HepG2 (cell line): ENCODE measurements around the gene NCAM2. TPM values are rescaled to one million over a fixed set of nuclear protein-coding genes. Genes with fewer than 3 reads are reported as not detected.

Experiments
- ATAC-seq: fragments of 200-7000 bp; cut with Tn5 transposase; 3 replicates; pipeline ENCODE4 v1.9.1; 2020; ENCODE audit warnings: mild to moderate bottlenecking, moderate library complexity
- BruUV-seq: library from RNA; stranded (reverse); fragments of 400-500 nt; replicated peaks from 2 replicates; lab custom pipeline; 2021; lab: Mats Ljungman, UMichigan
- CTCF ChIA-PET: fragments of 300-600 bp; formaldehyde crosslinking; extraction: SDS; loops from one replicate; lab custom pipeline; 2021; ENCODE audit warnings: low total read pairs, inconsistent platforms, low intra/inter-chr PET ratio; lab: Yijun Ruan, JAX
- POLR2A ChIA-PET: fragments of 350-600 bp; sonication (Branson Sonifier 250); formaldehyde crosslinking; loops from one replicate; lab custom pipeline; 2020; ENCODE audit warnings: antibody characterized with exemption, inconsistent platforms; lab: Yijun Ruan, JAX
- DNase-seq: peaks from one replicate; pipeline ENCODE4 v3.0.0-alpha.2; 2015; ENCODE audit warnings: low spot score
- FAIRE-seq: peaks from 3 replicates; lab custom pipeline; 2011; peaks lifted over from hg19 to GRCh38; lab: Jason Lieb, UNC
- H2AFZ ChIP-seq: one replicate; pipeline ENCODE4 v1.6.1; 2011; ENCODE audit warnings: low read length, inconsistent platforms
- H3K27ac ChIP-seq: fragments of 300-600 bp; 3 replicates; pipeline ENCODE4 v1.8.0; 2011; ENCODE audit warnings: mixed run types, mild to moderate bottlenecking, mixed read lengths, low read length, inconsistent platforms; ENCODE audit not compliant: insufficient read depth; ENCODE audit errors: extremely low read length
- H3K27me3 ChIP-seq, 2 experiments: fragments of 200-600 bp in 1 of 2; 2 replicates in 1 of 2; 3 replicates in 1 of 2; pipeline versions ENCODE4 v1.6.0 to v1.8.0; 2011; ENCODE audit warnings: low read length in 2 of 2, mild to moderate bottlenecking in 2 of 2, moderate library complexity in 2 of 2, inconsistent platforms in 1 of 2; ENCODE audit not compliant: insufficient read depth in 2 of 2, control insufficient read depth in 1 of 2
- H3K36me3 ChIP-seq, 2 experiments: fragments of 200-600 bp in 1 of 2; replicated peaks in 1 of 2; 2 replicates in 1 of 2; 3 replicates in 1 of 2; pipeline versions ENCODE4 v1.5.1 to v1.8.0; 2011; ENCODE audit warnings: low read length in 2 of 2, inconsistent platforms in 1 of 2; ENCODE audit not compliant: insufficient read depth in 2 of 2, control insufficient read depth in 1 of 2
- H3K4me1 ChIP-seq: 2 replicates; pipeline ENCODE4 v1.5.1; 2012; ENCODE audit warnings: low read length, inconsistent platforms; ENCODE audit not compliant: insufficient read depth
- H3K4me2 ChIP-seq: 2 replicates; pipeline ENCODE4 v1.6.0; 2011; ENCODE audit warnings: low read depth, low read length, inconsistent platforms
- H3K4me3 ChIP-seq, 3 experiments: fragments of 200-600 bp in 1 of 3; sonication (generic), shearing (Covaris generic) in 1 of 3; replicated peaks in 1 of 3; 2 replicates each; pipeline ENCODE4 v1.5.1; 2011 to 2016; ENCODE audit warnings: low read length in 3 of 3, inconsistent platforms in 2 of 3, low read depth in 2 of 3, mild to moderate bottlenecking in 2 of 3, control low read depth in 1 of 3, mixed read lengths in 1 of 3; ENCODE audit not compliant: insufficient read depth in 1 of 3
- H3K79me2 ChIP-seq: one replicate; pipeline ENCODE4 v1.6.1; 2011; ENCODE audit warnings: low read length, inconsistent platforms; ENCODE audit not compliant: insufficient read depth
- H3K9ac ChIP-seq: 2 replicates; pipeline ENCODE4 v1.6.0; 2011; ENCODE audit warnings: mild to moderate bottlenecking, low read depth, low read length, inconsistent platforms; ENCODE audit not compliant: insufficient read depth
- H3K9me3 ChIP-seq: 2 replicates; pipeline ENCODE4 v1.5.1; 2012; ENCODE audit warnings: mild to moderate bottlenecking, low read length
- H4K20me1 ChIP-seq: 2 replicates; pipeline ENCODE4 v1.6.0; 2011; ENCODE audit warnings: inconsistent platforms, mild to moderate bottlenecking, low read length, moderate library complexity; ENCODE audit not compliant: insufficient read depth
- AHDC1 ChIP-seq: sonication (generic); formaldehyde crosslinking; IDR thresholded peaks from 2 replicates; pipeline ENCODE4 v1.5.1; 2020; ENCODE audit warnings: mild to moderate bottlenecking, missing genetic modification reagents, borderline replicate concordance
- ATAD3A ChIP-seq: sonication (generic); formaldehyde crosslinking; IDR thresholded peaks from 2 replicates; pipeline ENCODE4 v1.4.0; 2020; ENCODE audit warnings: missing genetic modification reagents
- ERF ChIP-seq: IDR thresholded peaks from 2 replicates; pipeline ENCODE4 v1.6.1; 2018; ENCODE audit warnings: missing biosample characterization, missing genetic modification reagents
- JDP2 ChIP-seq: sonication (generic); formaldehyde crosslinking; IDR thresholded peaks from 2 replicates; pipeline ENCODE4 v1.8.1; 2022; ENCODE audit warnings: missing genetic modification reagents, borderline replicate concordance
- KAT2B ChIP-seq: fragments of 150-350 bp; IDR thresholded peaks from 2 replicates; pipeline ENCODE4 v1.6.1; 2014; ENCODE audit warnings: low read depth, low read length, borderline replicate concordance
- NBN ChIP-seq: fragments of 450-650 bp; conservative IDR thresholded peaks from 2 replicates; pipeline ENCODE4 v1.6.1; 2017
- PITX1 ChIP-seq: sonication (generic); formaldehyde crosslinking; IDR thresholded peaks from 2 replicates; pipeline ENCODE4 v1.5.1; 2020; ENCODE audit warnings: mild to moderate bottlenecking, missing genetic modification reagents
- TFDP2 ChIP-seq: sonication (generic); formaldehyde crosslinking; IDR thresholded peaks from 2 replicates; pipeline ENCODE4 v1.4.0; 2020; ENCODE audit warnings: missing genetic modification reagents
- ZNF383 ChIP-seq: sonication (generic); formaldehyde crosslinking; IDR thresholded peaks from 2 replicates; pipeline ENCODE4 v1.4.0; 2020; ENCODE audit warnings: missing genetic modification reagents, mild to moderate bottlenecking, borderline replicate concordance
- ZNF879 ChIP-seq: sonication (generic); formaldehyde crosslinking; IDR thresholded peaks from 2 replicates; pipeline ENCODE4 v1.8.1; 2023; ENCODE audit warnings: missing genetic modification reagents
- WGBS: methylation state at CpG from one replicate; pipeline ENCODE4 v1.1.6; 2017; ENCODE audit warnings: low lambda C conversion rate; 5-methylcytosine and 5-hydroxymethylcytosine counted together
- in situ Hi-C: cut with HindIII; loops from 2 replicates; pipeline ENCODE4 v1.10.0; 2017; ENCODE audit warnings: low pct_unique_long_range_greater_than_20kb; ENCODE audit not compliant: extremely low pct_ligation_motif_present
- intact Hi-C: fragments of 100-400 bp; cut with micrococcal nuclease; formaldehyde crosslinking; loops from one replicate; pipeline ENCODE4 v1.10.0; 2022; ENCODE audit not compliant: unreplicated experiment
- polyA plus RNA-seq, 8 experiments: library from polyadenylated mRNA; depleted of rRNA in 3 of 8; stranded (reverse) in 7 of 8; unstranded in 1 of 8; fragments of >200 nt; fragmentation: Illumina TruSeq in 4 of 8; extraction: Trizol in 4 of 8; gene quantifications; 2 replicates each; pipeline versions ENCODE4 v1.2.1 to v1.2.3, GENCODE V29; 2011 to 2016; ENCODE audit warnings: low read depth in 4 of 8, missing spikeins in 1 of 8, mixed read lengths in 1 of 8; ENCODE audit not compliant: insufficient read depth in 1 of 8
- total RNA-seq, 5 experiments: library from RNA; depleted of rRNA; stranded (reverse); fragments of >200 nt; fragmentation: Illumina TruSeq; extraction: Trizol; gene quantifications; 2 replicates each; pipeline ENCODE4 v1.2.3, GENCODE V29; 2016; ENCODE audit warnings: low read depth in 1 of 5

The NCAM2 gene
- total and polyA plus RNA-seq, 2 of the 13 experiments (the other 11 are each of a cell fraction or from before 2014, with no cell fraction given): not detected

- H3K79me2 ChIP-seq: no peaks in the 10 kb centered on the region
- TF ChIP-seq ERF: no peak
- TF ChIP-seq ATAD3A (CRISPR knock-in tag): no peak
- no peak for TF ChIP-seq PITX1
- no peak for TF ChIP-seq JDP2 (CRISPR knock-in tag)
- no peak for TF ChIP-seq NBN
- no peak for TF ChIP-seq ZNF879 (CRISPR knock-in tag)
- no peak for TF ChIP-seq ZNF383 (CRISPR knock-in tag)
- DNase-seq (no peak), FAIRE-seq (no peak), ATAC-seq (no peak)
- CTCF ChIA-PET: no interaction called here
- no peak overlapping the region for H3K4me3 ChIP-seq
- H3K4me2 ChIP-seq: no peak overlapping the region
- intact Hi-C loops (no loop called here), in situ Hi-C loops (no loop called here)
- no TSS peak for BruUV-seq
- H3K4me1 ChIP-seq: no peaks in the 10 kb centered on the region
- no peaks in the 10 kb centered on the region; a peak in 1 of 5 replicates for H3K27me3 ChIP-seq
- no peak overlapping the region for H2AFZ ChIP-seq
- H3K36me3 ChIP-seq: no peaks in the 10 kb centered on the region
- H3K27ac ChIP-seq: no peak overlapping the region
- POLR2A ChIA-PET: no interaction called here
- peaks cover 64% of the 10 kb centered on the region for H3K9me3 ChIP-seq
- no peaks in the 10 kb centered on the region for H4K20me1 ChIP-seq
- H3K9ac ChIP-seq: no peak overlapping the region
- WGBS: 2% methylated on average over 3 of the region's 3 CpGs
Measured at GRCh38 chr21:21183092-21183491, 184.9 kb downstream of the NCAM2 start.

GRCh38 chr21:21184771-21185528, 186.7 kb downstream of the NCAM2 start:
- Histone ChIP-seq H3K79me2 (no peaks in the 10 kb centered on the region), H3K9me3 (peaks cover 68% of the 10 kb centered on the region), H4K20me1 (no peaks in the 10 kb centered on the region), H3K36me3 (no peaks in the 10 kb centered on the region), H3K27ac (no peak overlapping the region), H3K4me1 (no peaks in the 10 kb centered on the region), H3K9ac (no peak overlapping the region), H3K4me2 (no peak overlapping the region), H3K27me3 (no peaks in the 10 kb centered on the region; a peak in 1 of 5 replicates), H3K4me3 (no peak overlapping the region), H2AFZ (no peak overlapping the region)
- no peak for FAIRE-seq
- POLR2A ChIA-PET: no interaction called here
- intact Hi-C loops (no loop called here), in situ Hi-C loops (no loop called here)
- DNase-seq: no peak
- WGBS: 0% methylated on average over 4 of the region's 4 CpGs
- no peak for ATAC-seq
- CTCF ChIA-PET: no interaction called here
- BruUV-seq: no TSS peak
- no peak for TF ChIP-seq KAT2B
- TF ChIP-seq TFDP2 (CRISPR knock-in tag): no peak
- TF ChIP-seq AHDC1 (CRISPR knock-in tag): no peak
